GM20431 (cell line): ENCODE data around the gene IGFLR1.
"Not testable (repeated sequence)": the region's sequence is repeated elsewhere in the genome, so short reads cannot be mapped to it uniquely, and the experiment has no call there.

ENCODE experiments used
- in situ Hi-C: fragments of 300-500 bp; cut with MseI, MboI; formaldehyde crosslinking; loops from one replicate; pipeline ENCODE4 v1.15.0; 2020; ENCODE audit warnings: low sequenced_read_pairs; ENCODE audit not compliant: unreplicated experiment

The IGFLR1 gene

GRCh38 chr19:35777961-35778360 lies 35.7 kb upstream of the IGFLR1 start:
- in situ Hi-C loops = no loop called here

GRCh38 chr19:35777086-35777841 lies 35.0 kb upstream of the IGFLR1 start:
- in situ Hi-C loops = no loop called here

- in situ Hi-C loops = no loop called here
Observed at GRCh38 chr19:35776102-35776788, 34.0 kb upstream of the IGFLR1 start.

GRCh38 chr19:35775298-35776101 lies 33.2 kb upstream of the IGFLR1 start, which contains the start of gene ARHGAP33:
Gene ARHGAP33, plus strand, starts transcription at chr19:35775564. Its CDS starts 95 bp downstream, at chr19:35775659.
- in situ Hi-C loops = no loop called here

- in situ Hi-C loops = no loop called here
Observed at GRCh38 chr19:35775046-35775297, 32.7 kb upstream of the IGFLR1 start.

GRCh38 chr19:35774274-35775045 lies 32.2 kb upstream of the IGFLR1 start:
- in situ Hi-C loops = no loop called here

GRCh38 chr19:35773020-35773806 lies 31.0 kb upstream of the IGFLR1 start:
- in situ Hi-C loops = no loop called here

- in situ Hi-C loops = not testable (repeated sequence)
Observed at GRCh38 chr19:35772362-35772761, 30.1 kb upstream of the IGFLR1 start.

GRCh38 chr19:35768082-35768421 lies 25.8 kb upstream of the IGFLR1 start:
- in situ Hi-C loops = no loop called here

GRCh38 chr19:35767288-35768081 lies 25.2 kb upstream of the IGFLR1 start:
- in situ Hi-C loops = no loop called here

- in situ Hi-C loops = no loop called here
Observed at GRCh38 chr19:35766571-35767104, 24.4 kb upstream of the IGFLR1 start.

- in situ Hi-C loops = no loop called here
Observed at GRCh38 chr19:35764432-35765315, 22.4 kb upstream of the IGFLR1 start.

- in situ Hi-C loops = no loop called here
Observed at GRCh38 chr19:35760711-35761349, 18.6 kb upstream of the IGFLR1 start.

GRCh38 chr19:35759697-35760096 lies 17.4 kb upstream of the IGFLR1 start:
- in situ Hi-C loops = no loop called here

- in situ Hi-C loops = no loop called here
Observed at GRCh38 chr19:35757749-35758608, 15.7 kb upstream of the IGFLR1 start, which contains the start of gene PROSER3. Gene PROSER3, plus strand, starts transcription at chr19:35758176. Its CDS starts 40 bp downstream, at chr19:35758216.

GRCh38 chr19:35757231-35757748 lies 15.0 kb upstream of the IGFLR1 start:
- in situ Hi-C loops = no loop called here
